ENCODE measurements around the gene GALNT2.

Gene GALNT2

DNA sequence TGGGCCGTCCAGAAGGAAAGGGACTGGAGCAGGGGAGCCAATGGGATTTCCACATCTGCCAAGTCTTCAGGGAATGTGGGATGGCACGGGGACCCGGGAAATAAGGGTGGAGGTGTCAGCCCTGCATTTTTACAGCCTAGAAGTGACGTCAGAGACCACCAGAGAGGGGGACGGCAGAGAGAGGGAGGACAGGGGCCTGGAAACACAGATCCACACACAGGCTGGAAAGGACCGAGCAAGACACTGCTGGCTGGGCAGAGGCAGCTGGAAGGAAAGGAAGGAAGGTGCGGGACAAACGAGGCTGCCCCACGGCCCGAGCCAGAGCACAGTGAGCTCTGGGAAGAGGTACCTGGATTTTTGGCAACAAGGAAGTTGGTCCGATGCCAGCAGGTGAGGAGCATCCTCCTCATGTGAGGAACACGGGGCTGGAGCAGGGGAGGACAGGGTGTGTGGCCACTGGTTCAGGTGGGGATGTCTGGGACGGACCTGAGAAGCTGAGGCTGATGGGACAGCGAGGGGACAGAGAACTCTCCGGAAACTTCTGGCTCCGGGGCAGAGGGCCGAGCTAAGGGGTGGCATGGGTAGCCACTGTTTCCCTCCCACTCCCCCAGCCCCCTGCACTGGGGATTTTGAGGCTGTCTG lies 220.8 kb downstream of the GALNT2 start:
- H3K27ac ChIP-seq, result no peak overlapping the region
- H3K36me3 ChIP-seq (ENCODE audit: insufficient read depth, low read length), result no peaks in the 10 kb centered on the region
- H3K9me3 ChIP-seq (ENCODE audit: low read depth, low read length), result no peaks in the 10 kb centered on the region
- no peak overlapping the region for H3K4me3 ChIP-seq
- no peak overlapping the region for H3K9ac ChIP-seq (ENCODE audit: insufficient read length)
- TF ChIP-seq POLR2AphosphoS5 (IDR thresholded peaks at IDR 0.05; ENCODE audit: borderline replicate concordance, low read depth, low read length) (no peak), FOXP2 (optimal IDR thresholded peaks at IDR 0.05; ENCODE audit: control extremely low read depth, extremely low read length, insufficient read depth) (no peak), EZH2 (IDR thresholded peaks at IDR 0.05) (no peak)
- no peak for DNase-seq (ENCODE audit: low read depth, low spot score)

DNA sequence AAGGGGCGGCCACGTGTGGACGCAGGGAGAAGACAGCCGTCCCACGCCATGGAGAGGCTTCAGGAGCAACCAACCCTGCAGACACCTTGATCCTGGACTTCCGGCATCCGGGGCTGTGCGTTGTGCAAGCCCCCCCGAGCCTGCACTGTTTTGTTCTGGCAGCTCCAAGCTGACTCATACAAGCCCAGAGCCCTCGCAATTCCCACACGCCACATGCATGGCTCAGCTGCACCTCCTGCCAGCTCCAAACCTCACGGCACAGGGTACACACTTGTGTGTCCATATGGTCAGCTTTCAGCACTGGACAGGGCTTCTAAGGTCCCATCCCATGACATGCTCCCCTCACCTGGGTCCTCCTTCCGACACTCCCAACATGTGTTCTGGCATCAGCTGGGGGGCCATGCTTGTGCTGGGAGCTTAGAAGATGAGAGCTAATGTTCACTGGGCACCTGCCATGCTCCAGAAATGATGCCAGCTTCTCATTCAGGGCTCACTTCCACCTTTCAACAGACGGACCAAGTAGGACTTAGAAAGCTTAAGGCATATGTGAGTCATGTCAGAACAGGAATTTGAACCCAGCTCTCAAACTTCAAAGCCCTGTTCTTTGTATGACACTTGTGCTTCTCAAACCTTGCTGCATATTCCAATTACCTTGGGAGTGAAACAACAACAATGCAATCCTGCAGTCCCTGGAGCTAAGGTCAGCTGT lies 221.8 kb downstream of the GALNT2 start:
- TF ChIP-seq FOXP2 (optimal IDR thresholded peaks at IDR 0.05; ENCODE audit: control extremely low read depth, extremely low read length, insufficient read depth) (no peak), POLR2AphosphoS5 (IDR thresholded peaks at IDR 0.05; ENCODE audit: borderline replicate concordance, low read depth, low read length) (no peak), EZH2 (IDR thresholded peaks at IDR 0.05) (no peak)
- Histone ChIP-seq H3K27ac (no peak overlapping the region), H3K36me3 (ENCODE audit: insufficient read depth, low read length) (no peaks in the 10 kb centered on the region), H3K9me3 (ENCODE audit: low read depth, low read length) (no peaks in the 10 kb centered on the region), H3K4me3 (no peak overlapping the region), H3K9ac (ENCODE audit: insufficient read length) (no peak overlapping the region)
- DNase-seq (ENCODE audit: low read depth, low spot score), result no peak

DNA sequence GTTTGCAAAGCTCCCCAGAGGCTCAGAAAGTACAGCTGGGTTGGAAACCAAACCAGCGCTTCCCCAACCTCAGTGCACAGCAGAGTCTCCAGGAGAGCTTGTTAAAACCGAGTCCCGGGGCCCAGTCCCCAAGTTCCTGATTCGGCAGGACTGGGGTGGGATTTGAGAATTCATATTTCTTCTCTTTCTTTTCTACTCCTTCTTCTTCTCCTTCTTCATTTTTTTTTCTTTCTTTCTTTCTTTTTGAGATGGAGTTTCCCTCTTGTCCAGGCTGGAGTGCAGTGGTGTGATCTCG lies 222.3 kb downstream of the GALNT2 start:
- no peak for TF ChIP-seq POLR2AphosphoS5 (IDR thresholded peaks at IDR 0.05; ENCODE audit: borderline replicate concordance, low read depth, low read length)
- H3K9me3 ChIP-seq (ENCODE audit: low read depth, low read length), result no peaks in the 10 kb centered on the region
- no peak for DNase-seq (ENCODE audit: low read depth, low spot score)
- no peak overlapping the region for H3K4me3 ChIP-seq
- no peak overlapping the region for H3K9ac ChIP-seq (ENCODE audit: insufficient read length)
- no peaks in the 10 kb centered on the region for H3K36me3 ChIP-seq (ENCODE audit: insufficient read depth, low read length)
- no peak overlapping the region for H3K27ac ChIP-seq

DNA sequence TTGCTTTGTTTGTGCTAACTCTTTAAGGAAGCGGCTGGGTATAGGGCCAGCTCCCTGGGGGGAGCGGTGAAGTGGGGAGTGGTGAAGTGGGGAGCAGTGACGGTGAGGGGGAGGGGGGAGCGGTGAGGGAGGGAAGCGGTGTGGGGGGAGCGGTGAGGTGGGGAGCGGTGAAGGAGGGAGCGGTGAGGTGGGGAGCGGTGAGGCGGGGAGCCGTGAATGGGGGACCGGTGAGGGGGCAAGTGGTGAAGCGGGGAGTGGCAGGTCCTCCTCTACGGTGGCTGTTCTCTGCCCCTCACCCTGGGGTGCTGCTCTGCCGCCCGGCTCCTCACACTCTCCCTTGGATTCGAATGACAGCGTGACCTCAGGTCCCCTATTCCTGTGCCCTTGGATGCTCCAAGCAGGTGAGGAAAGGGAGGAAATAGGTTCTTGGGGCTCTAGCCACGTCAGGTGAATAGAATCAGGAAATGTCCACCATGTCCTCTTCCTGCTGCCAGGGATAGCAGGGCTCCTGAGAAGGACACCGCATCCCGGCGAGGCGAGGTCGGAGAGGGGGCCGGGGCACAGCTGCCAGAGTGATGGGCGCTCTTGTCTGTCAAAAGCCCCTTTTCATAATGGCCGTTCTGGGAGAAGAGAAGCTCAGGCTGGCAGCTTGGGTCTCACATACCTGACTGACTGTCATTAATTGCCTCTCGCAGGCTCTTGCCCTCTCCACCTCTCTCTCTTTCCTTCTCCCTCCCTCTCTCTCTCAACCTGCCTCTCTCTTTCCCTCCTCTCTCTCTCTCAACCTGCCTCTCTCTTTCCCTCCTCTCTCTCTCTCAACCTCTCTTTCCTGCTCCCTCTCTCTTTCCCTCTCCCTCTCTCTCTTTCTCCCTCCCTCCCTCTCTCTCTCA lies 224.9 kb downstream of the GALNT2 start:
- Histone ChIP-seq H3K27ac (no peak overlapping the region), H3K36me3 (ENCODE audit: insufficient read depth, low read length) (no peaks in the 10 kb centered on the region), H3K4me3 (no peak overlapping the region), H3K9ac (ENCODE audit: insufficient read length) (no peak overlapping the region), H3K9me3 (ENCODE audit: low read depth, low read length) (no peaks in the 10 kb centered on the region)
- DNase-seq (ENCODE audit: low read depth, low spot score), result no peak
- no peak for TF ChIP-seq EZH2 (IDR thresholded peaks at IDR 0.05)
- no peak for TF ChIP-seq POLR2AphosphoS5 (IDR thresholded peaks at IDR 0.05; ENCODE audit: borderline replicate concordance, low read depth, low read length)
- no peak for TF ChIP-seq FOXP2 (optimal IDR thresholded peaks at IDR 0.05; ENCODE audit: control extremely low read depth, extremely low read length, insufficient read depth)

DNA sequence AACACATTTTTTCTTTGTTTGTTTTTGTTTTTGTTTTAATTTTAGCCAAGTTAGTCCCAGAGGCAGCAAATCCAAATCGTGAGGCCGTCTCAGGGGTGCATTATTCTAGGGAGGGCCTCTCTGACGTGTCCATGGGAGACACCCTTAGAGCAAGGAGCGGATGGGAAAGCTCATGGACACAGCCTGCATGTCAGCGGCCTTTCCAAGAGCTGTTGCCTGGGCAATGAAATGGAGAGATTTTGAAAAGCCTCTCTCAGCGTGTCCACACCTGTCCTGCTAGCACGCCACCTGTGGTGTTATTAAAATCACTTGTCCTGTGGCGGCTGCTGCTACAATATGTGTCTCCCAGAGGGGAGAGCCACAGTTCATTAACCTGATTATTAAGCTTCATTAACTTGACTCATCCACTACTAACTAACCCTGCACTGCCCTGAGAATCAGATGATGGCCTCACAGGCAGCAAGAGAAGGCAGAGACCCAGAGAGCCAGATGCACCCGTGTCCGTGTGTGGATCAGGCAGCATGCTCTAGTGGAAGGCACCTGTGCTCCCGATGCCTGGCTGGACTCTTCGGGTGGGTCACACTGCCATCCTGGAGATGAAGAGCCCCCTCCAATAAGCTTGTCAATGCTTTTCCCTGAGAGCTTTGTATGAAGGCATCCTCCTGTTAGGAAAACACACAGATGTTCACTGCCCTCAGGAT lies 225.8 kb downstream of the GALNT2 start:
- H3K36me3 ChIP-seq (ENCODE audit: insufficient read depth, low read length), result no peaks in the 10 kb centered on the region
- H3K4me3 ChIP-seq, result no peak overlapping the region
- H3K9me3 ChIP-seq (ENCODE audit: low read depth, low read length), result no peaks in the 10 kb centered on the region
- no peak overlapping the region for H3K27ac ChIP-seq
- no peak for DNase-seq (ENCODE audit: low read depth, low spot score)
- TF ChIP-seq FOXP2 (optimal IDR thresholded peaks at IDR 0.05; ENCODE audit: control extremely low read depth, extremely low read length, insufficient read depth), result no peak
- TF ChIP-seq EZH2 (IDR thresholded peaks at IDR 0.05), result no peak
- no peak for TF ChIP-seq POLR2AphosphoS5 (IDR thresholded peaks at IDR 0.05; ENCODE audit: borderline replicate concordance, low read depth, low read length)
- no peak overlapping the region for H3K9ac ChIP-seq (ENCODE audit: insufficient read length)

DNA sequence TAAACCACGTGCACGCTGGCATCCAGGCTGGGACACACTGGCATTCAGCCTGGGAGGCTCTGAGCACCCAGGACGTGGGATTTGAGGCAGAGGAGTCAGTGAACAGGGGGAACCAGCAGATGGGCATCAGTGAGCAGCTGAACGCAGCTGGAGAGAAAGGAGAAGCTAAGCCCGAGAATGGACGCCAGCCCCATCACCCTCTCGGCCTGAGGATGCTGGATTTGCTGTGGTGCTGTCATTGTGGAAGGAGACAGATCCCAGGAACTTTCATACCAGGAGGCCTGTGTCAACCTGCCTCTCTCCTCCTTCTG lies 226.3 kb downstream of the GALNT2 start:
- no peak for DNase-seq (ENCODE audit: low read depth, low spot score)
- Histone ChIP-seq H3K36me3 (ENCODE audit: insufficient read depth, low read length) (no peaks in the 10 kb centered on the region), H3K9ac (ENCODE audit: insufficient read length) (no peak overlapping the region), H3K9me3 (ENCODE audit: low read depth, low read length) (no peaks in the 10 kb centered on the region), H3K4me3 (no peak overlapping the region), H3K27ac (no peak overlapping the region)
- TF ChIP-seq FOXP2 (optimal IDR thresholded peaks at IDR 0.05; ENCODE audit: control extremely low read depth, extremely low read length, insufficient read depth), result no peak
- no peak for TF ChIP-seq POLR2AphosphoS5 (IDR thresholded peaks at IDR 0.05; ENCODE audit: borderline replicate concordance, low read depth, low read length)
- TF ChIP-seq EZH2 (IDR thresholded peaks at IDR 0.05), result no peak

DNA sequence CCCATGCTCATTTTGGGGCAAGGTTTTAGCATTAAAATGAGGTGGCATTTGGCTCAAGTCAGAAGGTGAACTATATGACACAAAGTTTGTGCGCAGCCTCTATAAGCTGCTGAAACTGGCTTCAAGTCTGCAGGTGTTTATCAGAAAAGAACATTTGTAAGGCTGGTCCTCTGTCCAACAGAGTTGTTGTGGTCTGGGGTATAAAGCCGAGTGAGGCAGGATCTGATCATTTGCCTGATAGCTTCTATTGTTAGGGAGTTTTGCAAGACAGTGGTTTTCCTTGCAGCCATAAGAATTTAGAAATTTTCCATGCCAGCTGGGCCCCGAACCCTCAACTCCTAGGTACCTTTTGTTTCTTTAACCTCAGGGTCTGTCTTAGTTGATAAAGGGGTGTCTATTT lies 228.3 kb downstream of the GALNT2 start:
- Histone ChIP-seq H3K36me3 (ENCODE audit: insufficient read depth, low read length) (no peaks in the 10 kb centered on the region), H3K4me3 (no peak overlapping the region), H3K9me3 (ENCODE audit: low read depth, low read length) (no peaks in the 10 kb centered on the region), H3K27ac (no peak overlapping the region), H3K9ac (ENCODE audit: insufficient read length) (no peak overlapping the region)
- DNase-seq (ENCODE audit: low read depth, low spot score), result no peak
- TF ChIP-seq POLR2AphosphoS5 (IDR thresholded peaks at IDR 0.05; ENCODE audit: borderline replicate concordance, low read depth, low read length) (no peak), FOXP2 (optimal IDR thresholded peaks at IDR 0.05; ENCODE audit: control extremely low read depth, extremely low read length, insufficient read depth) (no peak), EZH2 (IDR thresholded peaks at IDR 0.05) (no peak)
